B cell (primary cell): ENCODE data around the gene PNPLA4.

ENCODE experiments used
- CTCF ChIP-seq: fragments of 200-600 bp; IDR thresholded peaks from one replicate; pipeline ENCODE4 v1.8.0; 2022; ENCODE audit warnings: antibody characterized with exemption, mild to moderate bottlenecking
- EZH2 ChIP-seq: IDR thresholded peaks from 2 replicates; pipeline ENCODE4 v1.6.1; 2012; ENCODE audit warnings: borderline replicate concordance, low read depth, mild to moderate bottlenecking, moderate library complexity, low read length; ENCODE audit not compliant: insufficient read depth, poor library complexity, severe bottlenecking

- TF ChIP-seq CTCF (no peak), EZH2 (no peak)
These were observed 35.3 kb downstream of the PNPLA4 start for GRCh38 chrX:7891928-7892327.
